Metanephros (tissue), 1 donor: ENCODE results near the gene ZNF587B. TPM values are rescaled to one million over a fixed set of nuclear protein-coding genes. Genes with fewer than 3 reads are reported as not detected.

Experiments
- total RNA-seq: library from RNA; depleted of rRNA; stranded (reverse); fragments of >200 nt; gene quantifications from one replicate; pipeline ENCODE4 v1.2.3, GENCODE V29; 2014

Gene ZNF587B
- 18.5 TPM for total RNA-seq

GRCh38 chr19:57830071-57830602 lies at the start of gene ZNF587B:
TSS of gene ZNF587B (plus strand) at chr19:57830299. CDS start at chr19:57830529, 230 bp downstream.

GRCh38 chr19:57814505-57815246 lies 15.4 kb upstream of the ZNF587B start, which contains the start of gene ZNF552:
TSS of gene ZNF552 (minus strand) at chr19:57814913. CDS start at chr19:57814743, 170 bp downstream.

GRCh38 chr19:57849666-57850473 lies 19.8 kb downstream of the ZNF587B start, which contains the start of gene ZNF587:
TSS of gene ZNF587 (plus strand) at chr19:57849859. CDS start at chr19:57850039, 180 bp downstream.

GRCh38 chr19:57888560-57889231 lies 58.6 kb downstream of the ZNF587B start, which contains the start of gene ZNF814:
TSS of gene ZNF814 (minus strand) at chr19:57889037. CDS start at chr19:57888802, 235 bp downstream.

Other genes starting within 250 kb of the ZNF587B start
- 18.9 TPM for gene ZIK1, start 246.2 kb upstream of the ZNF587B start, total RNA-seq
- gene ZNF530, start 230.4 kb upstream of the ZNF587B start, total RNA-seq = 6.2 TPM
- 30.1 TPM for gene ZNF134, start 216.1 kb upstream of the ZNF587B start, total RNA-seq
- 25.0 TPM for gene ZNF211, start 197.1 kb upstream of the ZNF587B start, total RNA-seq
- not detected for gene ZSCAN4, start 161.4 kb upstream of the ZNF587B start, total RNA-seq
- 17.5 TPM for gene ZNF551, start 148.3 kb upstream of the ZNF587B start, total RNA-seq
- 24.1 TPM for gene ZNF154, start 121.1 kb upstream of the ZNF587B start, total RNA-seq
- 13.9 TPM for gene ZNF671, start 102.7 kb upstream of the ZNF587B start, total RNA-seq
- gene ZNF776, start 83.5 kb upstream of the ZNF587B start, total RNA-seq = 47.7 TPM
- gene ZNF586, start 60.6 kb upstream of the ZNF587B start, total RNA-seq = 33.7 TPM
- 20.0 TPM for gene ZNF552, start 15.4 kb upstream of the ZNF587B start, total RNA-seq
- 54.7 TPM for gene ZNF587, start 19.6 kb downstream of the ZNF587B start, total RNA-seq
- 29.7 TPM for gene ZNF814, start 58.7 kb downstream of the ZNF587B start, total RNA-seq
- gene ZNF417, start 86.3 kb downstream of the ZNF587B start, total RNA-seq = 34.0 TPM
- gene ZNF418, start 105.1 kb downstream of the ZNF587B start, total RNA-seq = 12.8 TPM
- 10.9 TPM for gene ZNF256, start 117.4 kb downstream of the ZNF587B start, total RNA-seq
- gene C19orf18, start 144.2 kb downstream of the ZNF587B start, total RNA-seq = 0.53 TPM
- 47.6 TPM for gene ZNF606, start 172.5 kb downstream of the ZNF587B start, total RNA-seq
- 1.6 TPM for gene ZSCAN1, start 203.7 kb downstream of the ZNF587B start, total RNA-seq
- 18.4 TPM for gene ZNF135, start 229.0 kb downstream of the ZNF587B start, total RNA-seq